ENCODE data around the gene C9orf43.

The C9orf43 gene

GRCh38 chr9:113456235-113456634 lies 45.7 kb downstream of the C9orf43 start:
- TF ChIP-seq CTCF (IDR thresholded peaks at IDR 0.05; ENCODE audit: low read depth, low read length): no peak
- DNase-seq (ENCODE audit: low read depth in 2 of 2): peak; percentile 16 to 40
- H3K4me3 ChIP-seq (replicated peaks in 1 of 2; ENCODE audit: low read depth in 2 of 2, low read length in 2 of 2): no peak overlapping the region

- DNase-seq (ENCODE audit: low read depth in 2 of 2): no peak
- H3K4me3 ChIP-seq (replicated peaks in 1 of 2; ENCODE audit: low read depth in 2 of 2, low read length in 2 of 2): no peak overlapping the region
- TF ChIP-seq CTCF (IDR thresholded peaks at IDR 0.05; ENCODE audit: low read depth, low read length): no peak
These were observed 50.7 kb downstream of the C9orf43 start for GRCh38 chr9:113461285-113461684.

GRCh38 chr9:113461943-113462342 lies 51.4 kb downstream of the C9orf43 start:
- no peak overlapping the region for H3K4me3 ChIP-seq (replicated peaks in 1 of 2; ENCODE audit: low read depth in 2 of 2, low read length in 2 of 2)
- no peak for TF ChIP-seq CTCF (IDR thresholded peaks at IDR 0.05; ENCODE audit: low read depth, low read length)
- DNase-seq (ENCODE audit: low read depth in 2 of 2): no peak

GRCh38 chr9:113462781-113463286 lies 52.3 kb downstream of the C9orf43 start:
- TF ChIP-seq CTCF (IDR thresholded peaks at IDR 0.05; ENCODE audit: low read depth, low read length): no peak
- no peak overlapping the region for H3K4me3 ChIP-seq (replicated peaks in 1 of 2; ENCODE audit: low read depth in 2 of 2, low read length in 2 of 2)
- no peak for DNase-seq (ENCODE audit: low read depth in 2 of 2)

GRCh38 chr9:113463418-113464285 lies 53.1 kb downstream of the C9orf43 start, which contains the start of gene RGS3:
Gene RGS3 (plus strand): TSS chr9:113463727. CDS start chr9:113463803, 76 bp downstream.
- H3K4me3 ChIP-seq (replicated peaks in 1 of 2; ENCODE audit: low read depth in 2 of 2, low read length in 2 of 2): no peak within 1 kb of the TSS
- TF ChIP-seq CTCF (IDR thresholded peaks at IDR 0.05; ENCODE audit: low read depth, low read length): no peak
- no peak for DNase-seq (ENCODE audit: low read depth in 2 of 2)

- no peak overlapping the region for H3K4me3 ChIP-seq (replicated peaks in 1 of 2; ENCODE audit: low read depth in 2 of 2, low read length in 2 of 2)
- no peak for DNase-seq (ENCODE audit: low read depth in 2 of 2)
- TF ChIP-seq CTCF (IDR thresholded peaks at IDR 0.05; ENCODE audit: low read depth, low read length): no peak
These were observed 53.7 kb downstream of the C9orf43 start for GRCh38 chr9:113464286-113464660.

Measured in cardiac fibroblast (primary cell).